Measurements from ENCODE around the gene RASGEF1C.

DNA sequence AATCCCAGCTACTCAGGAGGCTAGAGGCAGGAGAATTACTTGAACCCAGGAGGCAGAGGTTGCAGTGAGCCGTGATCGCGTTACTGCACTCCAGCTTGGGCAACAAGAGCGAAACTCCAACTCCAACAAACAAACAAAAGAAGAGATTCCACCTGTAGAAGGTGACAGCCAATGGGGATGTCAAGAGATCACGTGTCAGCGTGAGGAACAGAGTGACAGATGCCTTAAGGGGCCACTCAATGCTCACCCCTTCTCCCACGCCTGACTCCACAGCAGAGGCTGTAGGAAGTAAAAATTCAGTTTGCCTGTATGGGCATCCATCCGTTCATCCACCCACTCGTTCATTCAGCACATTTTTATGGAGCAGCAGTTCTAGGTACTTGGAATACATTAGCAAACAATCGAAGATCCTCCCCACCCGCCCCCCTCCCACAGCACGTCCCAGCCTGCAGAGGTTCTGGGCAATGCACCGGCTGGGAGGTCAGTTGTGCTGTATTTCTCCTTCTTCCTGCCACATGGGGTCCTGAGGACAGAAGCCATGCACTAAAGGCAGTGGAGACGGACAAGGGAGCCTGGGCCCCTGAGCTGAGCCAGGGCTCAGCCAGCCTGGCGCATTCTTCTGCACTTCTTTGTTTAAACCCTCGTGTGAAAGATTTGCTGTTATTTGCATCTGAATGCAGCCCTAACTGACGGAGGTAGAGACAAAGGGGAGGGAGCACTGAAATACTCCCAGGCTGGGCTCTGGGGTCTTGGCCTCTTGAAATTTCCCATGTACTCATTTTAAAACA is 126.2 kb downstream of the RASGEF1C start:
- TF ChIP-seq CTCF (IDR thresholded peaks at IDR 0.05; ENCODE audit: low read depth, low read length) (no peak), EZH2phosphoT487 (IDR thresholded peaks at IDR 0.05; ENCODE audit: low read depth) (no peak)
